Mammary epithelial cell (primary cell): ENCODE data around the gene HSD3B7.

Experiments used
- EZH2 ChIP-seq: IDR thresholded peaks from 2 replicates; pipeline ENCODE4 v1.6.1; 2012; ENCODE audit warnings: low read length, inconsistent platforms, borderline replicate concordance
- TF ChIP-seq, protein P1 (sequence below), 2 donors: IDR thresholded peaks in 1 of 2; conservative IDR thresholded peaks in 1 of 2; 2 replicates each; pipeline ENCODE4 v1.5.1; 2011 to 2012; ENCODE audit warnings: inconsistent platforms in 2 of 2, low read length in 2 of 2, mild to moderate bottlenecking in 2 of 2, control low read depth in 1 of 2, low read depth in 1 of 2; ENCODE audit not compliant: insufficient read depth in 1 of 2; ENCODE audit errors: extremely low read depth in 1 of 2

DNA sequence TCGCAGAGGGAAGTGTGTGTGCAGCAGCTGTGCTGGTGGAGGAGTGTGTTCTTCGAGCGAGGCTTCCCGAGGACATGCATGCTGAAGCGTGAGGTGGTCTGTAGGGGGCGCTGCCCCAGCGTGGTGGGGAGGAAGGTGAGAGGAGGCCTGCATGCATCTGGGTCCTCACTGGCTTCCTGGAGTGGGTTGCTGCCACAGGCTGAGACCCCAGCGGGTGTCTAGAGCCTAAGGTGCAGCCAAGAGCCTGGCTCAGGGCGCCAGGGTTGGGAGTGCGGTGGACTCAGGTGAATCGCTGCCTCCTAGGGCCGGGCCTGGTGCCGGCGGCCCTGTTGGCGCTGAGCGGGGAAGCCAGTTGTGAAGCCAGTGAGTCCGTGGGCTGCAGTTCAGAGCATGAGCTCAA lies 7.5 kb upstream of the HSD3B7 start:
- TF ChIP-seq, protein P1, sequence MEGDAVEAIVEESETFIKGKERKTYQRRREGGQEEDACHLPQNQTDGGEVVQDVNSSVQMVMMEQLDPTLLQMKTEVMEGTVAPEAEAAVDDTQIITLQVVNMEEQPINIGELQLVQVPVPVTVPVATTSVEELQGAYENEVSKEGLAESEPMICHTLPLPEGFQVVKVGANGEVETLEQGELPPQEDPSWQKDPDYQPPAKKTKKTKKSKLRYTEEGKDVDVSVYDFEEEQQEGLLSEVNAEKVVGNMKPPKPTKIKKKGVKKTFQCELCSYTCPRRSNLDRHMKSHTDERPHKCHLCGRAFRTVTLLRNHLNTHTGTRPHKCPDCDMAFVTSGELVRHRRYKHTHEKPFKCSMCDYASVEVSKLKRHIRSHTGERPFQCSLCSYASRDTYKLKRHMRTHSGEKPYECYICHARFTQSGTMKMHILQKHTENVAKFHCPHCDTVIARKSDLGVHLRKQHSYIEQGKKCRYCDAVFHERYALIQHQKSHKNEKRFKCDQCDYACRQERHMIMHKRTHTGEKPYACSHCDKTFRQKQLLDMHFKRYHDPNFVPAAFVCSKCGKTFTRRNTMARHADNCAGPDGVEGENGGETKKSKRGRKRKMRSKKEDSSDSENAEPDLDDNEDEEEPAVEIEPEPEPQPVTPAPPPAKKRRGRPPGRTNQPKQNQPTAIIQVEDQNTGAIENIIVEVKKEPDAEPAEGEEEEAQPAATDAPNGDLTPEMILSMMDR (conservative IDR thresholded peaks at IDR 0.05 in 1 of 2, IDR thresholded peaks at IDR 0.05 in 1 of 2; ENCODE audit: extremely low read depth in 1 of 2, insufficient read depth in 1 of 2, low read depth in 1 of 2, low read length in 2 of 2), result peak; percentile 30 to 37
- TF ChIP-seq EZH2, result no peak
